DND-41 (cell line): ENCODE results near the gene ZDHHC18.

Source experiments
- CTCF ChIP-seq: IDR thresholded peaks from 2 replicates; pipeline ENCODE4 v1.5.1; 2012; ENCODE audit warnings: borderline replicate concordance, low read length, moderate library complexity, mild to moderate bottlenecking; ENCODE audit not compliant: poor library complexity, severe bottlenecking; ENCODE audit errors: extremely low read depth
- EZH2 ChIP-seq: IDR thresholded peaks from 3 replicates; pipeline ENCODE4 v1.6.1; 2012; ENCODE audit warnings: borderline replicate concordance, low read depth, mild to moderate bottlenecking, moderate library complexity, low read length, inconsistent platforms; ENCODE audit not compliant: severe bottlenecking

- TF ChIP-seq CTCF, result no peak
- TF ChIP-seq EZH2, result no peak
Measured at GRCh38 chr1:26852701-26853100, 26.2 kb downstream of the ZDHHC18 start.
